Loucy (cell line): ENCODE results near the gene YTHDF1.

Experiments used
- H2AFZ ChIP-seq: fragments of 200-600 bp; sonication (generic); 2 replicates; pipeline ENCODE4 v1.6.0; 2016; ENCODE audit warnings: antibody characterized with exemption, mild to moderate bottlenecking, low read length, moderate library complexity
- H3F3A ChIP-seq: fragments of 200-600 bp; 2 replicates; pipeline ENCODE4 v1.6.0; 2016; ENCODE audit warnings: antibody characterized with exemption, low read depth, mild to moderate bottlenecking
- H3K27me3 ChIP-seq: fragments of 200-600 bp; sonication (generic); 2 replicates; pipeline ENCODE4 v1.6.1; 2014; ENCODE audit warnings: low read length, mild to moderate bottlenecking; ENCODE audit not compliant: insufficient read depth, poor library complexity, severe bottlenecking
- H3K36me3 ChIP-seq: fragments of 200-600 bp; sonication (generic); 2 replicates; pipeline ENCODE4 v1.6.1; 2016; ENCODE audit warnings: low read length; ENCODE audit not compliant: insufficient read depth
- H3K4me1 ChIP-seq: fragments of 200-600 bp; sonication (generic); 2 replicates; pipeline ENCODE4 v1.5.1; 2014; ENCODE audit warnings: low read length, mild to moderate bottlenecking; ENCODE audit not compliant: insufficient read depth, poor library complexity, severe bottlenecking
- H3K4me2 ChIP-seq: fragments of 200-600 bp; sonication (generic); 2 replicates; pipeline ENCODE4 v1.6.0; 2014; ENCODE audit warnings: antibody characterized with exemption, low read length, low read depth, mild to moderate bottlenecking; ENCODE audit not compliant: poor library complexity, severe bottlenecking
- H3K4me3 ChIP-seq: fragments of 200-600 bp; sonication (generic); 2 replicates; pipeline ENCODE4 v1.5.1; 2014; ENCODE audit warnings: low read length, mild to moderate bottlenecking, mixed read lengths; ENCODE audit not compliant: poor library complexity, severe bottlenecking
- H3K79me2 ChIP-seq: fragments of 200-600 bp; sonication (generic); 2 replicates; pipeline ENCODE4 v1.6.1; 2014; ENCODE audit warnings: low read length; ENCODE audit not compliant: insufficient read depth
- H3K9ac ChIP-seq: fragments of 200-600 bp; sonication (generic); 2 replicates; pipeline ENCODE4 v1.6.0; 2014; ENCODE audit warnings: mild to moderate bottlenecking, low read depth, low read length, moderate library complexity; ENCODE audit not compliant: poor library complexity, severe bottlenecking
- H3K9me2 ChIP-seq: fragments of 200-600 bp; sonication (generic); replicated peaks from 2 replicates; pipeline ENCODE4 v1.6.1; 2016; ENCODE audit warnings: low read depth, low read length, mixed read lengths
- H3K9me3 ChIP-seq: fragments of 200-600 bp; sonication (generic); 2 replicates; pipeline ENCODE4 v1.6.1; 2014; ENCODE audit warnings: mild to moderate bottlenecking, antibody characterized with exemption, low read length, low read depth; ENCODE audit not compliant: insufficient read depth
- H4K20me1 ChIP-seq: fragments of 200-600 bp; sonication (generic); 2 replicates; pipeline ENCODE4 v1.6.0; 2014; ENCODE audit warnings: antibody characterized with exemption, low read length, mild to moderate bottlenecking; ENCODE audit not compliant: insufficient read depth, poor library complexity, severe bottlenecking
- EZH2phosphoT487 ChIP-seq: fragments of 200-600 bp; IDR thresholded peaks from 2 replicates; pipeline ENCODE4 v1.6.1; 2018; ENCODE audit warnings: antibody characterized with exemption, mild to moderate bottlenecking, moderate library complexity, borderline replicate concordance
- TF ChIP-seq, protein P1 (sequence below): fragments of 200-600 bp; sonication (generic); conservative IDR thresholded peaks from 2 replicates; pipeline ENCODE4 v1.5.1; 2014; ENCODE audit warnings: mild to moderate bottlenecking, antibody characterized with exemption, low read length

The YTHDF1 gene

DNA sequence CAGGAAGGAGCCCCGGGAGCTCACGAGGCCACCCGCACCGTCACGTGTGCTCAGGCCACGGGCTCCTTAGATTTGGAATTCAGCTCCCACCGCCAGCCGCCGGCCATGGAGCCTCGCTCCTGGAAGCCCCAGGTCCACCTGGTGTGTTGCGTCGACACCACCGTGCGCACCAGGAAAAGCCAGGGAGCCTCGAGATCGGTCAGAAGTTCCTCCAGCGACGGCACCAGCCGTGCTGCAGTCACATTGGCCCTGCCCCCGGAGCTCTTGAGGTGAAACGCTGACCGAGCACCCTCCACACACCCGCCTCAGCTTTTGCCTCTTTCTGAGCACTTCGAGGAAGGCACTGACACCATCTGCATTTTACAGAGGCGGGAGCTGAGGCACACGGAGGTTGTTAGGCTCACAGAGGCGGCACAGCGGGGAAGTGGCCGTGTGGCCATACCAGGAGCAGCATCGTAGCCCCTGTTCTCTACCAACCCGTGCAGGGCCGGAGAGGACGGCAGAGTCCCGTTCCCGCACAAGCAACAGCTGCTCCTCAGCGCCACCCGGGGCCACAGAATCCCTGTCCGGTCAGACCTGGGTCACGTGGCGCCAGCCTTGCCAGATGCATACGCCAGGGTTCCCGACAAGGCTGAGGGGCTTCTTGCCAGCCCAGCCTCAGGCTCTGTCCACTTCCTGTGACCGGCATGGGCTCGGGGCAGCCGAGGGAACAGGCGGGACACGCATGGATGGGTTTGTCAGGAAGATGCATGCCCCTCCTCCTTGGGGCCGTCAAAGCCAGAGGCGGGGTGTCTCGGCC, 30.8 kb upstream of the YTHDF1 start:
- Histone ChIP-seq H3F3A (no peaks in the 10 kb centered on the region), H2AFZ (no peak overlapping the region)

DNA sequence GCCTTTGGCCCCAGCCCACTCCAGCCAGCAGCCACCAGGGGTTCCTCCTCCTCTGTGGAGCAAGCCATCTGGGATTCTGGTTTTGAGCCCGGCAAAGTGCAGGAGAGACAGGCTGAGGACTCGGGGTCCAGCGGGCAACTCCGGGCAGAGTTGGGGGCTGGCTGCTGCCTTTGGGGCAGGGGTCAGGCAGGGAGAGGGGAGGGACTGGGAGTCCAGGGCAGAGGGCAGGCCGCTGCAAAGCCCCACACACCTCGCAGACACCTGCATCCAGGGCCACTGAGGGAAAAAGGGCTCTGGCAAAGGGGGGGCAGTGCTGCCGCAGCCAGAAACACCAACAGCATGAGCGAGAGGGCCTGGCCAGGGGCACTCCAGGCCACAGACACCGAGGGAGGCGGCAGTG, 28.5 kb upstream of the YTHDF1 start:
- no peaks in the 10 kb centered on the region for H3F3A ChIP-seq
- H3K9ac ChIP-seq: no peak overlapping the region
- H4K20me1 ChIP-seq: no peaks in the 10 kb centered on the region
- no peaks in the 10 kb centered on the region for H3K79me2 ChIP-seq
- no peaks in the 10 kb centered on the region for H3K4me1 ChIP-seq
- no peak overlapping the region for H3K4me3 ChIP-seq
- no peaks in the 10 kb centered on the region for H3K9me2 ChIP-seq
- H3K9me3 ChIP-seq: no peaks in the 10 kb centered on the region
- H3K27me3 ChIP-seq: no peaks in the 10 kb centered on the region
- TF ChIP-seq, protein P1, sequence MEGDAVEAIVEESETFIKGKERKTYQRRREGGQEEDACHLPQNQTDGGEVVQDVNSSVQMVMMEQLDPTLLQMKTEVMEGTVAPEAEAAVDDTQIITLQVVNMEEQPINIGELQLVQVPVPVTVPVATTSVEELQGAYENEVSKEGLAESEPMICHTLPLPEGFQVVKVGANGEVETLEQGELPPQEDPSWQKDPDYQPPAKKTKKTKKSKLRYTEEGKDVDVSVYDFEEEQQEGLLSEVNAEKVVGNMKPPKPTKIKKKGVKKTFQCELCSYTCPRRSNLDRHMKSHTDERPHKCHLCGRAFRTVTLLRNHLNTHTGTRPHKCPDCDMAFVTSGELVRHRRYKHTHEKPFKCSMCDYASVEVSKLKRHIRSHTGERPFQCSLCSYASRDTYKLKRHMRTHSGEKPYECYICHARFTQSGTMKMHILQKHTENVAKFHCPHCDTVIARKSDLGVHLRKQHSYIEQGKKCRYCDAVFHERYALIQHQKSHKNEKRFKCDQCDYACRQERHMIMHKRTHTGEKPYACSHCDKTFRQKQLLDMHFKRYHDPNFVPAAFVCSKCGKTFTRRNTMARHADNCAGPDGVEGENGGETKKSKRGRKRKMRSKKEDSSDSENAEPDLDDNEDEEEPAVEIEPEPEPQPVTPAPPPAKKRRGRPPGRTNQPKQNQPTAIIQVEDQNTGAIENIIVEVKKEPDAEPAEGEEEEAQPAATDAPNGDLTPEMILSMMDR: no peak
- TF ChIP-seq EZH2phosphoT487: no peak
- no peak overlapping the region for H2AFZ ChIP-seq
- no peaks in the 10 kb centered on the region for H3K36me3 ChIP-seq
- no peak overlapping the region for H3K4me2 ChIP-seq

More for the DNA sequence above, 30.8 kb upstream of the YTHDF1 start:
- no peak overlapping the region for H3K9ac ChIP-seq
- TF ChIP-seq, protein P1: no peak
- no peak for TF ChIP-seq EZH2phosphoT487
- H3K27me3 ChIP-seq: no peaks in the 10 kb centered on the region
- H3K79me2 ChIP-seq: no peaks in the 10 kb centered on the region
- no peak overlapping the region for H3K4me2 ChIP-seq
- no peaks in the 10 kb centered on the region for H3K36me3 ChIP-seq
- no peaks in the 10 kb centered on the region for H3K4me1 ChIP-seq
- H3K9me2 ChIP-seq: no peaks in the 10 kb centered on the region
- no peaks in the 10 kb centered on the region for H3K9me3 ChIP-seq
- no peaks in the 10 kb centered on the region for H4K20me1 ChIP-seq
- H3K4me3 ChIP-seq: no peak overlapping the region

DNA sequence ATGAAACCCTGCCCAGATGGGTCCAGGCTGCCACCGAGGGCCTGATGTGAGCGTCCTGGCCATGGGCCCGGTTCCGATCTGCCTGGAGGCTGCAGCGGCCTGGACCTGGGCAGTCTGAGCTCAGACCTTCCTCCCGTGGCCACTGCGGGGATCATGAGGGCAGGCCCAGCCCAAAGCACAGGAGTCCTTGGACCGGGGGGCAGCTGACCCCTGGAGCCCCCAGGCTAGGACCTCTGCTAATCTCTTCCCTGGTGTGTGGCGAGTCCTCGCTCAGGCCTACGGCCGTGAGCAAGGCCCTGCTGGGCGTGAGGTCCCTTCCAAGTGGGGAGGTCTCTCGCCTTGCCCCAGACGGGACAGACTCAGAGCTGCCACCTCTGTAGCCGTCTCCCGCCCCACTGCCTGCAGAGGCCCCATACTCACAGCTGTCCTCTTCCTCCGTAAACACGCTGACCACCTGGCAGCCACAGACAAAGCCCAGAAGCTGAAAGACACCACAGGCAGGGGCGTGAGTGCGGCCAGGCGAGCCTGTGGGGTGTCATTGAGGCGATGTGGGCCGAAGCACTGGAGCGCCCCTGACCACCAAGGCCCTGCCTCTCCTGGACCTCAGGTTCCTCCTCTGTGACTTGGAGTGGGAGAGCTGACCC, 27.8 kb upstream of the YTHDF1 start:
- no peaks in the 10 kb centered on the region for H3F3A ChIP-seq
- no peak overlapping the region for H3K4me3 ChIP-seq
- H3K27me3 ChIP-seq: no peaks in the 10 kb centered on the region
- no peak overlapping the region for H3K4me2 ChIP-seq
- H3K79me2 ChIP-seq: no peaks in the 10 kb centered on the region
- H3K9me2 ChIP-seq: no peaks in the 10 kb centered on the region
- no peak overlapping the region for H2AFZ ChIP-seq
- H4K20me1 ChIP-seq: no peaks in the 10 kb centered on the region
- H3K4me1 ChIP-seq: no peaks in the 10 kb centered on the region
- H3K9me3 ChIP-seq: no peaks in the 10 kb centered on the region
- H3K9ac ChIP-seq: no peak overlapping the region
- TF ChIP-seq, protein P1: no peak
- no peak for TF ChIP-seq EZH2phosphoT487
- no peaks in the 10 kb centered on the region for H3K36me3 ChIP-seq
